GM12878 (cell line): ENCODE data around the gene SH2D7. TPM values are rescaled to one million over a fixed set of nuclear protein-coding genes. Genes with fewer than 3 reads are reported as not detected.
A peak's percentile ranks its signal among the peaks of the same experiment; 100 is the strongest.

Experiments
- ATAC-seq: fragments of 200-7000 bp; cut with Tn5 transposase; 3 replicates; pipeline ENCODE4 v1.9.1; 2020; ENCODE audit warnings: mild to moderate bottlenecking, moderate library complexity
- BruUV-seq: library from RNA; stranded (reverse); fragments of 400-500 nt; replicated peaks from 2 replicates; lab custom pipeline; 2021; lab: Mats Ljungman, UMichigan
- CTCF ChIA-PET: fragments of 300-600 bp; sonication (Branson Sonifier 250); formaldehyde crosslinking; extraction: SDS; loops from one replicate; lab custom pipeline; 2021; ENCODE audit warnings: inconsistent platforms; lab: Yijun Ruan, JAX
- POLR2A ChIA-PET: fragments of 350-600 bp; formaldehyde crosslinking; extraction: SDS; loops from one replicate; lab custom pipeline; 2021; ENCODE audit warnings: inconsistent platforms; lab: Charles Lee
- RAD21 ChIA-PET: fragments of 300-600 bp; sonication (Branson Sonifier 250); formaldehyde crosslinking; loops from one replicate; lab custom pipeline; 2023; ENCODE audit warnings: antibody characterized with exemption; ENCODE audit not compliant: unreplicated experiment; lab: Charles Lee
- SMC1A ChIA-PET: fragments of 300-600 bp; sonication (Branson Sonifier 250); formaldehyde crosslinking; loops from one replicate; lab custom pipeline; 2023; ENCODE audit not compliant: unreplicated experiment, uncharacterized antibody; lab: Charles Lee
- DNase-seq: peaks from one replicate; pipeline ENCODE4 v3.0.0-alpha.2; 2011; ENCODE audit warnings: low read depth, low spot score
- FAIRE-seq: peaks from 3 replicates; lab custom pipeline; 2011; peaks lifted over from hg19 to GRCh38; lab: Jason Lieb, UNC
- H2AFZ ChIP-seq: 2 replicates; pipeline ENCODE4 v1.6.0; 2011; ENCODE audit warnings: low read depth, low read length, control low read depth; ENCODE audit not compliant: control insufficient read depth
- H3K27ac ChIP-seq: 2 replicates; pipeline ENCODE4 v1.5.1; 2011; ENCODE audit warnings: control low read depth; ENCODE audit not compliant: control insufficient read depth, insufficient read depth
- H3K27me3 ChIP-seq, 2 experiments: replicated peaks in 1 of 2; 2 replicates each; pipeline versions ENCODE4 v1.6.0 to v1.6.1; 2011; ENCODE audit warnings: low read length in 1 of 2; ENCODE audit not compliant: control insufficient read depth in 2 of 2, insufficient read depth in 2 of 2
- H3K36me3 ChIP-seq, 2 experiments: 2 replicates each; pipeline ENCODE4 v1.5.1; 2011; ENCODE audit warnings: low read length in 1 of 2; ENCODE audit not compliant: control insufficient read depth in 2 of 2, insufficient read depth in 2 of 2
- H3K4me1 ChIP-seq: 2 replicates; pipeline ENCODE4 v1.6.1; 2011; ENCODE audit warnings: mild to moderate bottlenecking, low read length, moderate library complexity, mixed read lengths; ENCODE audit not compliant: control insufficient read depth, insufficient read depth
- H3K4me2 ChIP-seq: 2 replicates; pipeline ENCODE4 v1.6.0; 2011; ENCODE audit warnings: control low read depth; ENCODE audit not compliant: control insufficient read depth, insufficient read depth
- H3K4me3 ChIP-seq: fragments of 200-600 bp; sonication (generic); 2 replicates; pipeline ENCODE4 v1.5.1; 2016
- H3K79me2 ChIP-seq: 2 replicates; pipeline ENCODE4 v1.6.0; 2011; ENCODE audit warnings: low read length; ENCODE audit not compliant: control insufficient read depth, insufficient read depth
- H3K9ac ChIP-seq: 2 replicates; pipeline ENCODE4 v1.8.0; 2011; ENCODE audit warnings: low read length, control low read depth, mixed read lengths; ENCODE audit not compliant: control insufficient read depth, insufficient read depth
- H3K9me3 ChIP-seq: replicated peaks from 3 replicates; pipeline ENCODE4 v1.5.1; 2011; ENCODE audit warnings: mild to moderate bottlenecking, low read length; ENCODE audit not compliant: control insufficient read depth, insufficient read depth
- H4K20me1 ChIP-seq: 2 replicates; pipeline ENCODE4 v1.6.0; 2011; ENCODE audit not compliant: control insufficient read depth, insufficient read depth
- EGR1 ChIP-seq, 2 experiments: IDR thresholded peaks; 1 replicate in 1 of 2; 2 replicates in 1 of 2; pipeline ENCODE4 v1.6.1; 2011 to 2012; ENCODE audit warnings: low read depth in 2 of 2, low read length in 2 of 2, borderline replicate concordance in 1 of 2, mild to moderate bottlenecking in 1 of 2, moderate library complexity in 1 of 2
- IKZF2 ChIP-seq, 2 experiments: fragments of 450-650 bp; IDR thresholded peaks; 2 replicates each; pipeline ENCODE4 v1.6.1; 2017; ENCODE audit warnings: mild to moderate bottlenecking in 2 of 2, moderate library complexity in 2 of 2
- RUNX3 ChIP-seq: IDR thresholded peaks from 2 replicates; pipeline ENCODE4 v1.6.1; 2012; ENCODE audit warnings: low read length, inconsistent platforms
- TARDBP ChIP-seq: IDR thresholded peaks from 2 replicates; pipeline ENCODE4 v1.6.1; 2016; ENCODE audit warnings: borderline replicate concordance
- TCF7 ChIP-seq: IDR thresholded peaks from 2 replicates; pipeline ENCODE4 v1.6.1; 2014; ENCODE audit warnings: antibody characterized with exemption, borderline replicate concordance
- WRNIP1 ChIP-seq: IDR thresholded peaks from 2 replicates; pipeline ENCODE4 v1.6.1; 2011; ENCODE audit warnings: low read depth, low read length, improper control_type of control experiment, borderline replicate concordance
- ZNF687 ChIP-seq: fragments of 450-650 bp; IDR thresholded peaks from 2 replicates; pipeline ENCODE4 v1.6.1; 2017; ENCODE audit warnings: mild to moderate bottlenecking, moderate library complexity
- WGBS: methylation state at CpG from one replicate; pipeline ENCODE4 v1.1.6; 2016; ENCODE audit warnings: low lambda C conversion rate; ENCODE audit not compliant: insufficient replicate concordance, insufficient coverage; ENCODE audit errors: missing lambda C conversion rate; 5-methylcytosine and 5-hydroxymethylcytosine counted together
- in situ Hi-C: fragments of 300-500 bp; cut with MboI; formaldehyde crosslinking; loops from 9 replicates; pipeline ENCODE4 v1.14.3; 2018; ENCODE audit warnings: mixed read lengths
- intact Hi-C: fragments of 100-400 bp; cut with micrococcal nuclease; formaldehyde crosslinking; loops from one replicate; pipeline ENCODE4 v1.14.2; 2022; ENCODE audit not compliant: unreplicated experiment
- polyA plus RNA-seq, 11 experiments: library from polyadenylated mRNA; depleted of rRNA in 4 of 11; unstranded in 6 of 11; stranded (reverse) in 5 of 11; fragments of >200 nt; fragmentation: Nextera tagmentation in 4 of 11; fragmentation: Illumina TruSeq in 1 of 11; extraction: Ambion mirVana in 4 of 11; extraction: Trizol in 1 of 11; gene quantifications; 1 replicate in 1 of 11; 2 replicates in 10 of 11; pipeline versions ENCODE4 v1.2.1 to v1.2.3, GENCODE V29; 2011 to 2016; ENCODE audit warnings: inconsistent platforms in 2 of 11, missing spikeins in 2 of 11, low read depth in 1 of 11
- total RNA-seq, 4 experiments: library from RNA; depleted of rRNA in 3 of 4; stranded (reverse); fragments of >200 nt in 3 of 4; fragmentation: Illumina TruSeq in 1 of 4; extraction: Trizol in 1 of 4; gene quantifications; 2 replicates each; pipeline versions ENCODE4 v1.2.1 to v1.2.3, GENCODE V29; 2013 to 2021
- TF ChIP-seq, protein P1 (sequence below): fragments of 450-650 bp; IDR thresholded peaks from 2 replicates; pipeline ENCODE4 v1.6.1; 2017; ENCODE audit warnings: mild to moderate bottlenecking, moderate library complexity
- TF ChIP-seq, protein P2 (sequence below): fragments of 450-650 bp; IDR thresholded peaks from 2 replicates; pipeline ENCODE4 v1.6.1; 2016; ENCODE audit warnings: mild to moderate bottlenecking, moderate library complexity, borderline replicate concordance

SH2D7 gene
- total and polyA plus RNA-seq, 10 of the 15 experiments (the other 5 are each of a cell fraction or from before 2014, with no cell fraction given), result 0.04 to 0.06 TPM; not detected in 8

GRCh38 chr15:78065284-78065872, 27.0 kb upstream of the SH2D7 start:
- intact Hi-C loops, result loop anchor here (5.0 kb wide), 4 partner anchors 42 to 102 kb away; no protein-coding TSS in a partner anchor
- no peaks in the 10 kb centered on the region for H3K36me3 ChIP-seq
- ATAC-seq (peak; percentile 14), FAIRE-seq (no peak), DNase-seq (no peak)
- TF ChIP-seq, protein P1, sequence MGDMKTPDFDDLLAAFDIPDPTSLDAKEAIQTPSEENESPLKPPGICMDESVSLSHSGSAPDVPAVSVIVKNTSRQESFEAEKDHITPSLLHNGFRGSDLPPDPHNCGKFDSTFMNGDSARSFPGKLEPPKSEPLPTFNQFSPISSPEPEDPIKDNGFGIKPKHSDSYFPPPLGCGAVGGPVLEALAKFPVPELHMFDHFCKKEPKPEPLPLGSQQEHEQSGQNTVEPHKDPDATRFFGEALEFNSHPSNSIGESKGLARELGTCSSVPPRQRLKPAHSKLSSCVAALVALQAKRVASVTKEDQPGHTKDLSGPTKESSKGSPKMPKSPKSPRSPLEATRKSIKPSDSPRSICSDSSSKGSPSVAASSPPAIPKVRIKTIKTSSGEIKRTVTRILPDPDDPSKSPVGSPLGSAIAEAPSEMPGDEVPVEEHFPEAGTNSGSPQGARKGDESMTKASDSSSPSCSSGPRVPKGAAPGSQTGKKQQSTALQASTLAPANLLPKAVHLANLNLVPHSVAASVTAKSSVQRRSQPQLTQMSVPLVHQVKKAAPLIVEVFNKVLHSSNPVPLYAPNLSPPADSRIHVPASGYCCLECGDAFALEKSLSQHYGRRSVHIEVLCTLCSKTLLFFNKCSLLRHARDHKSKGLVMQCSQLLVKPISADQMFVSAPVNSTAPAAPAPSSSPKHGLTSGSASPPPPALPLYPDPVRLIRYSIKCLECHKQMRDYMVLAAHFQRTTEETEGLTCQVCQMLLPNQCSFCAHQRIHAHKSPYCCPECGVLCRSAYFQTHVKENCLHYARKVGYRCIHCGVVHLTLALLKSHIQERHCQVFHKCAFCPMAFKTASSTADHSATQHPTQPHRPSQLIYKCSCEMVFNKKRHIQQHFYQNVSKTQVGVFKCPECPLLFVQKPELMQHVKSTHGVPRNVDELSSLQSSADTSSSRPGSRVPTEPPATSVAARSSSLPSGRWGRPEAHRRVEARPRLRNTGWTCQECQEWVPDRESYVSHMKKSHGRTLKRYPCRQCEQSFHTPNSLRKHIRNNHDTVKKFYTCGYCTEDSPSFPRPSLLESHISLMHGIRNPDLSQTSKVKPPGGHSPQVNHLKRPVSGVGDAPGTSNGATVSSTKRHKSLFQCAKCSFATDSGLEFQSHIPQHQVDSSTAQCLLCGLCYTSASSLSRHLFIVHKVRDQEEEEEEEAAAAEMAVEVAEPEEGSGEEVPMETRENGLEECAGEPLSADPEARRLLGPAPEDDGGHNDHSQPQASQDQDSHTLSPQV, result no peak
- 0 out of 2 replicates have a peak, but pooled peaks have one; percentile 69 for TF ChIP-seq WRNIP1
- TF ChIP-seq IKZF2 (IDR thresholded peaks at IDR 0.05), result peak; percentile 10 to 14; a peak in 1 of 4 replicates
- peak; percentile 80 for TF ChIP-seq ZNF687
- TF ChIP-seq, protein P2, sequence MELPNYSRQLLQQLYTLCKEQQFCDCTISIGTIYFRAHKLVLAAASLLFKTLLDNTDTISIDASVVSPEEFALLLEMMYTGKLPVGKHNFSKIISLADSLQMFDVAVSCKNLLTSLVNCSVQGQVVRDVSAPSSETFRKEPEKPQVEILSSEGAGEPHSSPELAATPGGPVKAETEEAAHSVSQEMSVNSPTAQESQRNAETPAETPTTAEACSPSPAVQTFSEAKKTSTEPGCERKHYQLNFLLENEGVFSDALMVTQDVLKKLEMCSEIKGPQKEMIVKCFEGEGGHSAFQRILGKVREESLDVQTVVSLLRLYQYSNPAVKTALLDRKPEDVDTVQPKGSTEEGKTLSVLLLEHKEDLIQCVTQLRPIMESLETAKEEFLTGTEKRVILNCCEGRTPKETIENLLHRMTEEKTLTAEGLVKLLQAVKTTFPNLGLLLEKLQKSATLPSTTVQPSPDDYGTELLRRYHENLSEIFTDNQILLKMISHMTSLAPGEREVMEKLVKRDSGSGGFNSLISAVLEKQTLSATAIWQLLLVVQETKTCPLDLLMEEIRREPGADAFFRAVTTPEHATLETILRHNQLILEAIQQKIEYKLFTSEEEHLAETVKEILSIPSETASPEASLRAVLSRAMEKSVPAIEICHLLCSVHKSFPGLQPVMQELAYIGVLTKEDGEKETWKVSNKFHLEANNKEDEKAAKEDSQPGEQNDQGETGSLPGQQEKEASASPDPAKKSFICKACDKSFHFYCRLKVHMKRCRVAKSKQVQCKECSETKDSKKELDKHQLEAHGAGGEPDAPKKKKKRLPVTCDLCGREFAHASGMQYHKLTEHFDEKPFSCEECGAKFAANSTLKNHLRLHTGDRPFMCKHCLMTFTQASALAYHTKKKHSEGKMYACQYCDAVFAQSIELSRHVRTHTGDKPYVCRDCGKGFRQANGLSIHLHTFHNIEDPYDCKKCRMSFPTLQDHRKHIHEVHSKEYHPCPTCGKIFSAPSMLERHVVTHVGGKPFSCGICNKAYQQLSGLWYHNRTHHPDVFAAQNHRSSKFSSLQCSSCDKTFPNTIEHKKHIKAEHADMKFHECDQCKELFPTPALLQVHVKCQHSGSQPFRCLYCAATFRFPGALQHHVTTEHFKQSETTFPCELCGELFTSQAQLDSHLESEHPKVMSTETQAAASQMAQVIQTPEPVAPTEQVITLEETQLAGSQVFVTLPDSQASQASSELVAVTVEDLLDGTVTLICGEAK, result no peak
- TF ChIP-seq RUNX3, result peak; percentile 62
- peak; percentile 83 for TF ChIP-seq TCF7
- no peak for TF ChIP-seq EGR1 (IDR thresholded peaks at IDR 0.05; ENCODE audit: borderline replicate concordance in 1 of 2, low read depth in 2 of 2, low read length in 2 of 2)
- TF ChIP-seq TARDBP, result no peak
- SMC1A ChIA-PET, result interaction anchor here (0.7 to 12.0 kb wide), 10 partner anchors 9 to 60 kb away, joined by 3 to 305 read pairs (median 6); no protein-coding TSS in a partner anchor
- POLR2A ChIA-PET, result interaction anchor here (0.8 to 6.8 kb wide), 6 partner anchors 9 to 85 kb away, joined by 3 to 79 read pairs (median 3); no protein-coding TSS in a partner anchor
- peaks cover 70% of the 10 kb centered on the region for H3K4me1 ChIP-seq
- no peaks in the 10 kb centered on the region for H4K20me1 ChIP-seq
- H3K4me3 ChIP-seq, result peak overlapping the region; percentile 69
- no peaks in the 10 kb centered on the region for H3K9me3 ChIP-seq
- CTCF ChIA-PET, result interaction anchor here (0.6 to 13.0 kb wide), 8 partner anchors 8 to 106 kb away, joined by 3 to 158 read pairs (median 4); no protein-coding TSS in a partner anchor
- peak overlapping the region; percentile 89 for H3K27ac ChIP-seq
- in situ Hi-C loops, result no loop called here
- RAD21 ChIA-PET, result interaction anchor here (1.2 to 9.2 kb wide), 11 partner anchors 12 to 46 kb away, joined by 3 to 170 read pairs (median 6); no protein-coding TSS in a partner anchor
- peak overlapping the region; percentile 10; the same call in 1 of the 2 replicates for H2AFZ ChIP-seq
- peak overlapping the region; percentile 93 for H3K4me2 ChIP-seq
- peak overlapping the region; percentile 45 for H3K9ac ChIP-seq
- H3K79me2 ChIP-seq, result peaks cover 100% of the 10 kb centered on the region
- no TSS peak for BruUV-seq
- 19% methylated on average over 5 of the region's 5 CpGs for WGBS
- H3K27me3 ChIP-seq, result no peaks in the 10 kb centered on the region
